ENCODE results near the gene VAC14. TPM values are rescaled to one million over a fixed set of nuclear protein-coding genes. Genes with fewer than 3 reads are reported as not detected.
A peak's percentile ranks its signal among the peaks of the same experiment; 100 is the strongest.

VAC14 gene
- total RNA-seq, 2 donors from 2014 or later, result 26.5 to 27.7 TPM

GRCh38 chr16:70746708-70747424 lies 54.1 kb downstream of the VAC14 start:
- Histone ChIP-seq H3K9me3 (no peaks in the 10 kb centered on the region), H3K4me3 (no peak overlapping the region), H3K36me3 (replicated peaks in 1 of 2; ENCODE audit: insufficient read depth in 1 of 2, low read depth in 2 of 2) (no peaks in the 10 kb centered on the region), H3K27ac (peak overlapping the region; percentile 62 to 85 (median 75)), H3K27me3 (no peaks in the 10 kb centered on the region), H3K4me1 (peaks cover 59% of the 10 kb centered on the region)
- peak; percentile 84 for ATAC-seq
- TF ChIP-seq, protein P1, sequence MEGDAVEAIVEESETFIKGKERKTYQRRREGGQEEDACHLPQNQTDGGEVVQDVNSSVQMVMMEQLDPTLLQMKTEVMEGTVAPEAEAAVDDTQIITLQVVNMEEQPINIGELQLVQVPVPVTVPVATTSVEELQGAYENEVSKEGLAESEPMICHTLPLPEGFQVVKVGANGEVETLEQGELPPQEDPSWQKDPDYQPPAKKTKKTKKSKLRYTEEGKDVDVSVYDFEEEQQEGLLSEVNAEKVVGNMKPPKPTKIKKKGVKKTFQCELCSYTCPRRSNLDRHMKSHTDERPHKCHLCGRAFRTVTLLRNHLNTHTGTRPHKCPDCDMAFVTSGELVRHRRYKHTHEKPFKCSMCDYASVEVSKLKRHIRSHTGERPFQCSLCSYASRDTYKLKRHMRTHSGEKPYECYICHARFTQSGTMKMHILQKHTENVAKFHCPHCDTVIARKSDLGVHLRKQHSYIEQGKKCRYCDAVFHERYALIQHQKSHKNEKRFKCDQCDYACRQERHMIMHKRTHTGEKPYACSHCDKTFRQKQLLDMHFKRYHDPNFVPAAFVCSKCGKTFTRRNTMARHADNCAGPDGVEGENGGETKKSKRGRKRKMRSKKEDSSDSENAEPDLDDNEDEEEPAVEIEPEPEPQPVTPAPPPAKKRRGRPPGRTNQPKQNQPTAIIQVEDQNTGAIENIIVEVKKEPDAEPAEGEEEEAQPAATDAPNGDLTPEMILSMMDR (IDR thresholded peaks at IDR 0.05), result no peak
- WGBS, 2 donors, result 57 to 58% methylated on average over 14 to 15 of the region's 15 CpGs
- intact Hi-C loops (cut with DNase I), result no loop called here
- DNase-seq, result peak; percentile 76 to 90 (median 84)

DNA sequence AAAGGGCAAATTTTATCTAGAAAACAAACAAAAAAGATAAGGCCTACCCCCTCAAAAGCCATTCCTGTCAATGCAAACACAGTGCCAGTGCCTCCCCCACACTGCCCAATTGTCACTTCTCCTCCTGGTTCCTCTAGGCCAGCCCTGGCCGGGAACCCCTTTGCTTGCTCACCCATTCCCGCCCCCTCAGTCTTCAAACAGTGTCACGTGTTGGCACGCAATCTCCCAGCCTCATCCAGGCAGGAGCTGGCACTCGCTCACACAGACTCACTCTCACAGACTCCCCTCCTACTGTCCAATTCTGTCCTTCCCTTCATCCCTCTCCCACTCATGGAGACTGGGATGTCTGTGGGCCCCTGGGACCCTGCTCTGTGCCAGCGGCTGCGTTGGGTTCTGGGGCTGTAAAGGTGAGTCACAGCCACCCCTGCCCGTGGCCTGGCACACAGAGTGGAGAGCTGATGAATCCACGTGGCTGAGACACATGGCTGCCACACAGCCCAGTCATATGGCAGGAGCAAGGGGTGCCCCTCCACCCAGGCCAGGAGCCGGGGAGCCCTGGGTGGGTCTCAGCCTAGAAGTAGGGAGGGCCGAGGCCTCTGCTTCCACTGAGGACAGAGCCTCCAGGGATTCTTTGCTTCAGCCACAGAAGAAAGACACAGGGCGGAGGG lies 54.8 kb downstream of the VAC14 start:
- peak; percentile 66 to 87 (median 78) for DNase-seq
- WGBS, 2 donors, result 22 to 30% methylated on average over 8 to 12 of the region's 12 CpGs
- Histone ChIP-seq H3K4me1 (peaks cover 55% of the 10 kb centered on the region), H3K27ac (peak overlapping the region; percentile 62 to 85 (median 75)), H3K4me3 (no peak overlapping the region), H3K27me3 (no peaks in the 10 kb centered on the region), H3K9me3 (no peaks in the 10 kb centered on the region), H3K36me3 (replicated peaks in 1 of 2; ENCODE audit: insufficient read depth in 1 of 2, low read depth in 2 of 2) (no peaks in the 10 kb centered on the region)
- intact Hi-C loops (cut with DNase I), result no loop called here
- peak; percentile 69 for ATAC-seq
- TF ChIP-seq, protein P1 (IDR thresholded peaks at IDR 0.05), result peak in 1 of 7 experiments; percentile 11
- TF ChIP-seq POLR2A (IDR thresholded peaks at IDR 0.05), result peak in 2 of 3 donors; percentile 15 to 21

- H3K9me3 ChIP-seq, result no peaks in the 10 kb centered on the region
- DNase-seq (no peak), ATAC-seq (no peak)
- peak overlapping the region; percentile 62 to 85 (median 75) for H3K27ac ChIP-seq
- TF ChIP-seq, protein P1 (IDR thresholded peaks at IDR 0.05), result no peak
- no peak for TF ChIP-seq POLR2A (IDR thresholded peaks at IDR 0.05)
- 66 to 72% methylated on average over 5 to 6 of the region's 6 CpGs for WGBS, 2 donors
- peaks cover 0 to 2% of the 10 kb centered on the region in 2 donors for H3K36me3 ChIP-seq (replicated peaks in 1 of 2; ENCODE audit: insufficient read depth in 1 of 2, low read depth in 2 of 2)
- no peaks in the 10 kb centered on the region for H3K27me3 ChIP-seq
- peaks cover 55% of the 10 kb centered on the region for H3K4me1 ChIP-seq
- intact Hi-C loops (cut with DNase I), result no loop called here
- no peak overlapping the region for H3K4me3 ChIP-seq
Measured at GRCh38 chr16:70745536-70746025, 55.4 kb downstream of the VAC14 start.

- Histone ChIP-seq H3K9me3 (no peaks in the 10 kb centered on the region), H3K4me3 (no peak overlapping the region), H3K27me3 (no peaks in the 10 kb centered on the region), H3K36me3 (replicated peaks in 1 of 2; ENCODE audit: insufficient read depth in 1 of 2, low read depth in 2 of 2) (peaks cover 0 to 2% of the 10 kb centered on the region in 2 donors), H3K27ac (no peak overlapping the region), H3K4me1 (peaks cover 44% of the 10 kb centered on the region)
- ATAC-seq (no peak), DNase-seq (no peak)
- intact Hi-C loops (cut with DNase I), result no loop called here
- TF ChIP-seq, protein P1 (IDR thresholded peaks at IDR 0.05), result no peak
- no peak for TF ChIP-seq POLR2A (IDR thresholded peaks at IDR 0.05)
- WGBS, 2 donors, result 95 to 97% methylated on average over 6 to 9 of the region's 9 CpGs
Measured at GRCh38 chr16:70744366-70744765, 56.6 kb downstream of the VAC14 start.
